H7 (cell line): ENCODE measurements around the gene SEPTIN3. TPM values are rescaled to one million over a fixed set of nuclear protein-coding genes. Genes with fewer than 3 reads are reported as not detected.

Experiments
- DNase-seq: peaks from one replicate; pipeline ENCODE4 v3.0.0; 2012
- H3K27me3 ChIP-seq: 2 replicates; pipeline ENCODE4 v1.6.0; 2011; ENCODE audit warnings: mild to moderate bottlenecking, low read length; ENCODE audit not compliant: control insufficient read depth, insufficient read depth
- H3K36me3 ChIP-seq: replicated peaks from 2 replicates; pipeline ENCODE4 v1.5.1; 2011; ENCODE audit warnings: low read length; ENCODE audit not compliant: control insufficient read depth, insufficient read depth
- H3K4me3 ChIP-seq: 2 replicates; pipeline ENCODE4 v1.5.1; 2011; ENCODE audit warnings: low read depth, mild to moderate bottlenecking, control low read depth, low read length, moderate library complexity; ENCODE audit not compliant: insufficient read depth
- total RNA-seq: library from RNA; depleted of rRNA; stranded (reverse); fragments of >200 nt; shearing (Covaris generic); gene quantifications from 2 replicates; pipeline ENCODE4 v1.2.3, GENCODE V29; 2014

Gene SEPTIN3
- total RNA-seq, 1 experiment from 2014 or later = 8.1 TPM

GRCh38 chr22:41976070-41976901 is 7.0 kb downstream of the SEPTIN3 start:
- no peaks in the 10 kb centered on the region for H3K36me3 ChIP-seq
- H3K27me3 ChIP-seq = peaks cover 30% of the 10 kb centered on the region
- peak; percentile 96 for DNase-seq
- H3K4me3 ChIP-seq = peak overlapping the region; percentile 55

- Histone ChIP-seq H3K27me3 (peaks cover 30% of the 10 kb centered on the region), H3K4me3 (peak overlapping the region; percentile 55), H3K36me3 (no peaks in the 10 kb centered on the region)
- DNase-seq = peak; percentile 83
These were observed 7.8 kb downstream of the SEPTIN3 start for GRCh38 chr22:41976961-41977566.

GRCh38 chr22:41978732-41979131 is 9.5 kb downstream of the SEPTIN3 start:
- no peaks in the 10 kb centered on the region for H3K36me3 ChIP-seq
- no peak for DNase-seq
- peaks cover 28% of the 10 kb centered on the region for H3K27me3 ChIP-seq
- H3K4me3 ChIP-seq = no peak overlapping the region

GRCh38 chr22:41979423-41980250 is 10.4 kb downstream of the SEPTIN3 start:
- no peak overlapping the region for H3K4me3 ChIP-seq
- peak; percentile 42 for DNase-seq
- H3K36me3 ChIP-seq = no peaks in the 10 kb centered on the region
- H3K27me3 ChIP-seq = peaks cover 28% of the 10 kb centered on the region

- no peaks in the 10 kb centered on the region; the same call in 1 of the 2 replicates for H3K27me3 ChIP-seq
- H3K4me3 ChIP-seq = no peak overlapping the region
- DNase-seq = no peak
- no peaks in the 10 kb centered on the region; the same call in 1 of the 2 replicates for H3K36me3 ChIP-seq
These were observed 13.6 kb downstream of the SEPTIN3 start for GRCh38 chr22:41982865-41983264.

- no peaks in the 10 kb centered on the region; the same call in 1 of the 2 replicates for H3K36me3 ChIP-seq
- no peak overlapping the region for H3K4me3 ChIP-seq
- H3K27me3 ChIP-seq = no peaks in the 10 kb centered on the region; the same call in 1 of the 2 replicates
- no peak for DNase-seq
These were observed 14.5 kb downstream of the SEPTIN3 start for GRCh38 chr22:41983513-41984405.

GRCh38 chr22:41987276-41987675 is 18.0 kb downstream of the SEPTIN3 start:
- Histone ChIP-seq H3K36me3 (peaks cover 1% of the 10 kb centered on the region), H3K27me3 (no peaks in the 10 kb centered on the region), H3K4me3 (no peak overlapping the region)
- no peak for DNase-seq

- H3K27me3 ChIP-seq = no peaks in the 10 kb centered on the region
- H3K36me3 ChIP-seq = peaks cover 2% of the 10 kb centered on the region
- DNase-seq = no peak
- H3K4me3 ChIP-seq = no peak overlapping the region
These were observed 20.0 kb downstream of the SEPTIN3 start for GRCh38 chr22:41989246-41989645.

GRCh38 chr22:41991111-41991510 is 21.9 kb downstream of the SEPTIN3 start:
- Histone ChIP-seq H3K36me3 (peaks cover 6% of the 10 kb centered on the region), H3K27me3 (no peaks in the 10 kb centered on the region), H3K4me3 (no peak overlapping the region)
- no peak for DNase-seq

- no peaks in the 10 kb centered on the region for H3K27me3 ChIP-seq
- no peak for DNase-seq
- H3K36me3 ChIP-seq = peaks cover 6% of the 10 kb centered on the region
- no peak overlapping the region for H3K4me3 ChIP-seq
These were observed 23.3 kb downstream of the SEPTIN3 start for GRCh38 chr22:41992496-41992895.

GRCh38 chr22:41995211-41995610 is 26.0 kb downstream of the SEPTIN3 start:
- H3K36me3 ChIP-seq = peaks cover 6% of the 10 kb centered on the region
- H3K27me3 ChIP-seq = no peaks in the 10 kb centered on the region
- H3K4me3 ChIP-seq = no peak overlapping the region
- no peak for DNase-seq

GRCh38 chr22:41996826-41997225 is 27.6 kb downstream of the SEPTIN3 start:
- peaks cover 5% of the 10 kb centered on the region for H3K36me3 ChIP-seq
- no peaks in the 10 kb centered on the region for H3K27me3 ChIP-seq
- no peak overlapping the region for H3K4me3 ChIP-seq
- DNase-seq = no peak

GRCh38 chr22:41998361-41999261 is 29.4 kb downstream of the SEPTIN3 start, which contains the start of gene WBP2NL:
Gene WBP2NL, plus strand, starts transcription at chr22:41998788. Its CDS starts 31 bp downstream, at chr22:41998819.
- DNase-seq = peak; percentile 69
- H3K36me3 ChIP-seq = peaks cover 5% of the 10 kb centered on the region
- H3K27me3 ChIP-seq = no peaks in the 10 kb centered on the region
- no peak within 1 kb of the TSS for H3K4me3 ChIP-seq
